ENCODE data around the gene SNAI1.

The SNAI1 gene

DNA sequence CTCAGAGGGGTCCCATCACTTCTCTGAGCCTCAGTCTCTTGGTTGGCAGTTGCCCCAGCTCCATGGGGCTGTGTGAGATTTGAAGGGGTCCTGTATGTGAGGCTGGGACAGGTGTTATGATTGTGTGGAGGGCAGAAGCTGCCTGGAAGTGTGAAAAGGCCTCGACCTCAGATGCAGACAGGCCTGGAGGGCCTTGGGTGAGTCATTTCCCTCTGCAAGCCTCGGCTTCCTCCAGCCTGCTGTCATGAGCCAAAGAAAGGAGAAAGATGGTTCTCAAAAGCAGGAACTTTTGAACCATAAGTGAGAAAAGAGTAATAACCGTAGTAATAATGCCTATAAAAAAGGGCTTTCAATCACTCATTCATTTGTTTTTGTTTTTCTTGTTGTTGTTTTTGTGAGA, 37.5 kb downstream of the SNAI1 start:
- H3K36me3 Mint-ChIP-seq (ENCODE audit: low read depth), result no peaks in the 10 kb centered on the region
- peaks cover 10% of the 10 kb centered on the region for H3K4me1 Mint-ChIP-seq
- no peaks in the 10 kb centered on the region for H3K9me3 Mint-ChIP-seq
- H3K27me3 Mint-ChIP-seq (ENCODE audit: low read depth), result peaks cover 4% of the 10 kb centered on the region
- no peak overlapping the region for H3K4me3 Mint-ChIP-seq
- no peak for TF ChIP-seq CTCF (IDR thresholded peaks at IDR 0.05; ENCODE audit: unreplicated experiment in 3 of 3)
- H3K27ac Mint-ChIP-seq, result no peak overlapping the region

DNA sequence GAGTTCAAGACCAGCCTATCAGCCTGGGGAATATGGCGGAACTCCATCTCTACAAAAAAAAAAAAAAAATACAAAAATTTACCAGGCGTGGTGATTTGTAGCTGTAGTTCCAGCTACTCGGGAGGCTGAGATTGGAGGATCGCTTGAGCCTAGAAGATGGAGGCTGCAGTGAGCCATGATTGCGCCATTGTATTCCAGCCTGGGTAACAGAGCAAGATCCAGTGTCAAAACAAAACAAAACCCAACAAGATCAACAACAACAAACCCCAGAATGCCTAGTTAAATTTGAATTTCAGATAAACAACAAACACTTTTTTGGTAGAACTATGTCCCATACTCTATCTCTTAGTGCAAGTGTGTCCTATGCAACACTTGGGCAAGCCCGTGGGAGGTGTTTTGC, 39.9 kb downstream of the SNAI1 start:
- Mint-ChIP-seq H3K27me3 (ENCODE audit: low read depth) (peaks cover 4% of the 10 kb centered on the region), H3K4me1 (no peaks in the 10 kb centered on the region), H3K9me3 (no peaks in the 10 kb centered on the region), H3K4me3 (no peak overlapping the region), H3K27ac (no peak overlapping the region), H3K36me3 (ENCODE audit: low read depth) (no peaks in the 10 kb centered on the region)
- no peak for TF ChIP-seq CTCF (IDR thresholded peaks at IDR 0.05; ENCODE audit: unreplicated experiment in 3 of 3)

GRCh38 chr20:50023116-50023805, 40.5 kb downstream of the SNAI1 start:
- H3K27ac Mint-ChIP-seq, result peak overlapping the region in 1 of 3 experiments; percentile 10
- no peaks in the 10 kb centered on the region for H3K36me3 Mint-ChIP-seq (ENCODE audit: low read depth)
- no peak for TF ChIP-seq CTCF (IDR thresholded peaks at IDR 0.05; ENCODE audit: unreplicated experiment in 3 of 3)
- peaks cover 4% of the 10 kb centered on the region for H3K27me3 Mint-ChIP-seq (ENCODE audit: low read depth)
- H3K9me3 Mint-ChIP-seq, result no peaks in the 10 kb centered on the region
- H3K4me1 Mint-ChIP-seq, result no peaks in the 10 kb centered on the region
- H3K4me3 Mint-ChIP-seq, result no peak overlapping the region

DNA sequence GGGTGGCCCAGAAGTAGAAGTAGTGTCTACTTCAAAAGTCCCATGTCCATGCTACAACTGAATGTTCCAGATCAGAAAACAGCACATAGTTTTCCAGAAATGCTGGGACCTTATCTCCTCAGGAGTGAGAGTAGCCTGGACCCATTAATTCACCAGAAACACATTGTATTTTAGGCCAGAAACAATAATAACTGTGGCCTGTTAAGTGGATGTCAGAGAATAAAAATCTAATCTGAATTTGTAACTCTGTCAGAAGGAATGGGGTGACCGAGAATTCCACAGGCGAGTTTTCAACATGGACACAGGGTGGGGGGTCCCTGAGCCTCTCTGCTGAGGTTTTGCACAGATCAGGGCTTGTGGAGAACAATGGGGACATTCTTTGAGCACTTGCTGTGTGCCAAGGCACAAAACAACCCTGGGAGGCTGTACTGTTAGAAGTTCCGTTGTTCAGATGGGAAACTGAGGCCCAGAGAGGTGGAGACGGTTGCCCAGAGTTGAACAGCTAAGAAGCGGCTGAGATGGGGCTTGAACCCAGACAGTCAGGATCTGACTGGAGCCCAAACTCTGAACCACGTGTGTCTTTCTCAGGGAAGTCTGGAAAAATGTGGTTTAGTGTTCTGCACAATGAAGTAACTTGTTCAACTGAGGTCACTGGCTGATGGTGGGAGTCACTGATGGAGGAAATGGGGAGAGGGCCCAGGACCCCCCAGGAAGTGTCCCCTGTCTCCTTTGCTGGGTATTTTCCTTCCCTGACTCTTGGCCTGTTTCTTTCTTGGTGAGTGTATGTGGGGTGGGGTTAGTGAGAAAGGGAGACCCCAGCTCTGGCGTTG, 44.2 kb downstream of the SNAI1 start:
- Mint-ChIP-seq H3K36me3 (ENCODE audit: low read depth) (no peaks in the 10 kb centered on the region), H3K27ac (peak overlapping the region; percentile 21 to 53 (median 53)), H3K27me3 (ENCODE audit: low read depth) (peaks cover 9% of the 10 kb centered on the region), H3K4me1 (peaks cover 10% of the 10 kb centered on the region), H3K9me3 (no peaks in the 10 kb centered on the region), H3K4me3 (no peak overlapping the region)
- TF ChIP-seq CTCF (IDR thresholded peaks at IDR 0.05; ENCODE audit: unreplicated experiment in 3 of 3), result no peak

DNA sequence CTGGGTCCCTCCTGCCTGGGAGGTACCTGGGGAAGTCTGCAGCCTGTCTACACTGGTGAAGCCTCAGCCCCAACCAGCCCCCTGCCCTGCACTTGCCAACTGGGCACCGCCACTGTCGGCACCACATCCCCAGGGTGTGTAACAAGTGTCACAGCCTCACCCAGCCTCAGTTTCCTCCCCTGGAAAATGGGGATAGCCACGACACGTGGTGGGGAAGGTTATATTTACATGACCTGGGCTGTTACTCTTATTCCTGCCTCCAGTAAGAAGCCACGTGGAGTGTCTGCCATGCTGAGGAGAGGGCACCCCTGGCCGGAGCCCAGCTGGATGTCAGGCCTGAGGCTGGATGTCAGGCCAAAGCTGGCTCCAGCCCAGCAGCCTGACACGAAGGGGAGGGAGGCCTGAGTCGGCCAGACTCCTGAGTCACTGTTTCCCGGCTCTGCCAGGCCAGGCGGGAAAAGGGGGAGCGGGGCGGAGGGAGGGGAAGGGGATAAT, 44.9 kb downstream of the SNAI1 start:
- no peaks in the 10 kb centered on the region for H3K9me3 Mint-ChIP-seq

More for the DNA sequence above, 44.9 kb downstream of the SNAI1 start:
- Mint-ChIP-seq H3K27ac (no peak overlapping the region), H3K27me3 (ENCODE audit: low read depth) (peaks cover 9% of the 10 kb centered on the region), H3K36me3 (ENCODE audit: low read depth) (no peaks in the 10 kb centered on the region), H3K4me1 (peaks cover 10% of the 10 kb centered on the region), H3K4me3 (no peak overlapping the region)
- TF ChIP-seq CTCF (IDR thresholded peaks at IDR 0.05; ENCODE audit: unreplicated experiment in 3 of 3), result no peak
